ENCODE results near the gene GPLD1.

Gene GPLD1

GRCh38 chr6:24501914-24502313, 12.5 kb upstream of the GPLD1 start:
- H3K4me3 ChIP-seq (ENCODE audit: control insufficient read depth, low read depth, low read length) = no peak overlapping the region
- DNase-seq (ENCODE audit: low read depth) = no peak
- TF ChIP-seq, protein P1, sequence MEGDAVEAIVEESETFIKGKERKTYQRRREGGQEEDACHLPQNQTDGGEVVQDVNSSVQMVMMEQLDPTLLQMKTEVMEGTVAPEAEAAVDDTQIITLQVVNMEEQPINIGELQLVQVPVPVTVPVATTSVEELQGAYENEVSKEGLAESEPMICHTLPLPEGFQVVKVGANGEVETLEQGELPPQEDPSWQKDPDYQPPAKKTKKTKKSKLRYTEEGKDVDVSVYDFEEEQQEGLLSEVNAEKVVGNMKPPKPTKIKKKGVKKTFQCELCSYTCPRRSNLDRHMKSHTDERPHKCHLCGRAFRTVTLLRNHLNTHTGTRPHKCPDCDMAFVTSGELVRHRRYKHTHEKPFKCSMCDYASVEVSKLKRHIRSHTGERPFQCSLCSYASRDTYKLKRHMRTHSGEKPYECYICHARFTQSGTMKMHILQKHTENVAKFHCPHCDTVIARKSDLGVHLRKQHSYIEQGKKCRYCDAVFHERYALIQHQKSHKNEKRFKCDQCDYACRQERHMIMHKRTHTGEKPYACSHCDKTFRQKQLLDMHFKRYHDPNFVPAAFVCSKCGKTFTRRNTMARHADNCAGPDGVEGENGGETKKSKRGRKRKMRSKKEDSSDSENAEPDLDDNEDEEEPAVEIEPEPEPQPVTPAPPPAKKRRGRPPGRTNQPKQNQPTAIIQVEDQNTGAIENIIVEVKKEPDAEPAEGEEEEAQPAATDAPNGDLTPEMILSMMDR (conservative IDR thresholded peaks at IDR 0.05; ENCODE audit: control insufficient read depth, insufficient read depth, low read depth, low read length) = no peak

- no peak for DNase-seq (ENCODE audit: low read depth)
- TF ChIP-seq, protein P1 (conservative IDR thresholded peaks at IDR 0.05; ENCODE audit: control insufficient read depth, insufficient read depth, low read depth, low read length) = no peak
- H3K4me3 ChIP-seq (ENCODE audit: control insufficient read depth, low read depth, low read length) = no peak overlapping the region
These were observed 12.0 kb upstream of the GPLD1 start for GRCh38 chr6:24501374-24501773.

DNA sequence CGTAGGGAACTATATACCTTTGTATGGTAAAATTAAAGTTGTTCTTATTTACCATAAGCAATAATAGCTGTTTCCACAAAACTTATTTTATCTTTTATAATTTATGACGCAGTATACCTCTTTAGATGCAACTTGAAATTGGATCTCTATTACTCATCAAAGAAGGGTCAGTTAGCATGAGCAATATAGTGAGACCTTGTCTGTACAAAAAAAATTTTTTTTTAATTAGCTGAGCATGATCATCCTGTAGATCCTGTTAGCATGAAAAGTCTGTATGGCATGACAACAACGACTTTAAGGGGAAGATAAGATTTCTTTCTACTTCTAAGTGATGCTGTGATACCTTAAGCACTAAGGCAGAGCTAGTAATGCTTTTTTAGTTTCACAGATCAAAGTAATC, 11.3 kb upstream of the GPLD1 start:
- TF ChIP-seq, protein P1 (conservative IDR thresholded peaks at IDR 0.05; ENCODE audit: control insufficient read depth, insufficient read depth, low read depth, low read length) = no peak
- no peak overlapping the region for H3K4me3 ChIP-seq (ENCODE audit: control insufficient read depth, low read depth, low read length)
- no peak for DNase-seq (ENCODE audit: low read depth)

DNA sequence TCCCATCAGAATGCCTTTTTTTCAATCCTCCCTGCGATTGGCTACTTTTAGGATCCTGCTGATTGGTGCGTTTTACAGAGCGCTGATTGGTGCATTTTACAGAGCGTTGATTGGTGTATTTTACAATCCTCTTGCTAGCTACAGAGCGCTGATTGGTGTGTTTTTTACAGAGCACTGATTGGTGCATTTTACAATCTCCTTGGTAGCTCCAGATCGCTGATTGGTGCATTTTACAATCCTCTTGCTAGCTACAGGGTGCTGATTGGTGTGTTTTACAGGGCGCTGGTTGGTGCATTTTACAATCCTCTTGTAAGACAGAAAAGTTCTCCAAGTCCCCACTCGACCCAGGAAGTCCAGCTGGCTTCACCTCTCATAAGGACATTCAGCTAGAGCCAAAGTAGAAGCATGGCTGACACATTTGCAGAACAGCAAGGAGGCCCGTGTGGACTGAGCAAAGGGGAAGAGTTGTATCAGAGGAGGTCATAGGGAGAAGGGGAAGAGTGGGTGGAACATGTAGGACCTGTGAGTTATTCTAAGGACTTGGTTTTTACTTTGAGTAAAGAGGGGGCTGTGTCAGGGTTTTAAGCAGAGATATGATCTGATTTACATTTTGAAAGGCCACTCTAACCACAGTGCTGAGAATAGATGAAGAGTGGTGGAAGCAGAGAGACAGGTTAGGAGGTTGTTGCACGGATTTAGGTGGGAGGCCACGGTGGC, 8.0 kb upstream of the GPLD1 start:
- no peak overlapping the region for H3K4me3 ChIP-seq (ENCODE audit: control insufficient read depth, low read depth, low read length)
- TF ChIP-seq, protein P1 (conservative IDR thresholded peaks at IDR 0.05; ENCODE audit: control insufficient read depth, insufficient read depth, low read depth, low read length) = no peak
- DNase-seq (ENCODE audit: low read depth) = no peak

- DNase-seq (ENCODE audit: low read depth) = peak; percentile 42
- peak within 1 kb of the TSS; percentile 44 for H3K4me3 ChIP-seq (ENCODE audit: control insufficient read depth, low read depth, low read length)
- TF ChIP-seq, protein P1 (conservative IDR thresholded peaks at IDR 0.05; ENCODE audit: control insufficient read depth, insufficient read depth, low read depth, low read length) = no peak
These were observed 5.7 kb upstream of the GPLD1 start, which contains the start of gene ALDH5A1 for GRCh38 chr6:24494821-24495795. ALDH5A1 (plus strand) TSS chr6:24494969; CDS start chr6:24494997, 28 bp downstream.

GRCh38 chr6:24493945-24494820, 4.8 kb upstream of the GPLD1 start:
- no peak for DNase-seq (ENCODE audit: low read depth)
- peak overlapping the region; percentile 44 for H3K4me3 ChIP-seq (ENCODE audit: control insufficient read depth, low read depth, low read length)
- TF ChIP-seq, protein P1 (conservative IDR thresholded peaks at IDR 0.05; ENCODE audit: control insufficient read depth, insufficient read depth, low read depth, low read length) = no peak

All from fibroblast of mammary gland (primary cell).